B cell (primary cell): ENCODE data around the gene MSI1.

Experiments
- EZH2 ChIP-seq: IDR thresholded peaks from 2 replicates; pipeline ENCODE4 v1.6.1; 2012; ENCODE audit warnings: borderline replicate concordance, low read depth, mild to moderate bottlenecking, moderate library complexity, low read length; ENCODE audit not compliant: insufficient read depth, poor library complexity, severe bottlenecking
- TF ChIP-seq, protein P1 (sequence below): fragments of 200-600 bp; IDR thresholded peaks from one replicate; pipeline ENCODE4 v1.8.0; 2022; ENCODE audit warnings: antibody characterized with exemption, mild to moderate bottlenecking

GRCh38 chr12:120353556-120354317 lies 15.2 kb downstream of the MSI1 start:
- TF ChIP-seq, protein P1, sequence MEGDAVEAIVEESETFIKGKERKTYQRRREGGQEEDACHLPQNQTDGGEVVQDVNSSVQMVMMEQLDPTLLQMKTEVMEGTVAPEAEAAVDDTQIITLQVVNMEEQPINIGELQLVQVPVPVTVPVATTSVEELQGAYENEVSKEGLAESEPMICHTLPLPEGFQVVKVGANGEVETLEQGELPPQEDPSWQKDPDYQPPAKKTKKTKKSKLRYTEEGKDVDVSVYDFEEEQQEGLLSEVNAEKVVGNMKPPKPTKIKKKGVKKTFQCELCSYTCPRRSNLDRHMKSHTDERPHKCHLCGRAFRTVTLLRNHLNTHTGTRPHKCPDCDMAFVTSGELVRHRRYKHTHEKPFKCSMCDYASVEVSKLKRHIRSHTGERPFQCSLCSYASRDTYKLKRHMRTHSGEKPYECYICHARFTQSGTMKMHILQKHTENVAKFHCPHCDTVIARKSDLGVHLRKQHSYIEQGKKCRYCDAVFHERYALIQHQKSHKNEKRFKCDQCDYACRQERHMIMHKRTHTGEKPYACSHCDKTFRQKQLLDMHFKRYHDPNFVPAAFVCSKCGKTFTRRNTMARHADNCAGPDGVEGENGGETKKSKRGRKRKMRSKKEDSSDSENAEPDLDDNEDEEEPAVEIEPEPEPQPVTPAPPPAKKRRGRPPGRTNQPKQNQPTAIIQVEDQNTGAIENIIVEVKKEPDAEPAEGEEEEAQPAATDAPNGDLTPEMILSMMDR: no peak
- no peak for TF ChIP-seq EZH2
